IPS-18c (cell line): ENCODE data around the gene FCHSD2.

Experiments
- H3K4me3 ChIP-seq: 2 replicates; pipeline ENCODE4 v1.7.0; 2013; ENCODE audit warnings: low read depth, mild to moderate bottlenecking, low read length, moderate library complexity; ENCODE audit not compliant: insufficient read depth
- H3K9me3 ChIP-seq: one replicate; pipeline ENCODE4 v1.6.1; 2013; ENCODE audit warnings: mild to moderate bottlenecking, low read length, moderate library complexity; ENCODE audit not compliant: control insufficient read depth, insufficient read depth

Gene FCHSD2

DNA sequence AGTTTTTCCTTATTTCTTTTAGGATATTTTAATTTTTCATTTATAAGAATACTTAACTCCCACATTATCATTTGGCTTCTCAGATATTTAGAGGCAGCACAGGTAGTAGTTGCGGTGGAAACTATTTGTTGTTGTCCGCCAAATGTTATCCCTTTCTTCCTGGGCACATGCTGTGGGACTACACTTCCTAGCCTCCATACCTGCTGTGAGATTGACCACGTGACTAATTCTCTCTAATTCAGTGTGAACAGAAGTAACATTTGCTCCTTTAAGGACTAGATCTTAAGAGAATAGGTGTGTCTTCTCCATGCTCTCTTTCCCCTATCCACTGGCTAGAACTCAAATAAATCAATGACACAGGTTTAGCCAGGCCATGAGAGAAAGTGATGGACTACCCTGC is 191.4 kb downstream of the FCHSD2 start:
- Histone ChIP-seq H3K4me3 (no peak overlapping the region), H3K9me3 (no peaks in the 10 kb centered on the region)

DNA sequence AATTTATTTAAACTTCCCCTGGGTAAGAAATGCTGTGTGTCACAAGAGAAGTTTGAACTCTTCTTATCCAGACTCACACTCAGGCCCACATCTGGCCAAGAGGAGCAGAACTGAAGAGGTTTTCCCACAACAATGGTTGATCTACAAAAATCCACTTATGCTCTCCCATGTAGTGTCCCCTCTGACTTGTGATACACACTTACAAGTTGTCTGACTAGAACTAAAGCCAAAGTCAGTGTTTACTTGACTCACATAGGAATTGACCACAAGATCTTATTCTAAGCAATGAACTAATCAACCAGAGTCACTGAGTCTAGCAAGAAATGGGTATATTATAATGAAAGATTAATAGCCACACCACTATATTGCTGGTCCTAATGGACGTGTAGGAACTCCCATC is 194.9 kb downstream of the FCHSD2 start:
- Histone ChIP-seq H3K9me3 (no peaks in the 10 kb centered on the region), H3K4me3 (no peak overlapping the region)

DNA sequence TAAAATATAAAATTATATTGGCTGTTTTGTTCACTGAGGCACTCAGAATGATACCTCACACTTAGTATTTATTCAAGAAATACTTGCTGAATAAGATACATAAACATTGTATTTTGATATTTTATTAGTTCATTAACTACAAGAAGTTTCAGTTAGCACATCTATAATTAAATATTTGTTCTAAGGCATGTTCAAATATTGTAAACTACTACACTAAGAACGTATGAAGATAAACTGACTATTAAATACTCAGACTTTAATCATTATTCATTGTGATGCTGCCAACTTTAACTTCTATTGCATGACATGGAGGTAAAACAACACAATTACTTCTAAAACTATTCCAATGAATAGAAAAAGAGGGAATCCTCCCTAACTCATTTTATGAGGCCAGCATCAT is 198.5 kb downstream of the FCHSD2 start:
- Histone ChIP-seq H3K4me3 (no peak overlapping the region), H3K9me3 (no peaks in the 10 kb centered on the region)

DNA sequence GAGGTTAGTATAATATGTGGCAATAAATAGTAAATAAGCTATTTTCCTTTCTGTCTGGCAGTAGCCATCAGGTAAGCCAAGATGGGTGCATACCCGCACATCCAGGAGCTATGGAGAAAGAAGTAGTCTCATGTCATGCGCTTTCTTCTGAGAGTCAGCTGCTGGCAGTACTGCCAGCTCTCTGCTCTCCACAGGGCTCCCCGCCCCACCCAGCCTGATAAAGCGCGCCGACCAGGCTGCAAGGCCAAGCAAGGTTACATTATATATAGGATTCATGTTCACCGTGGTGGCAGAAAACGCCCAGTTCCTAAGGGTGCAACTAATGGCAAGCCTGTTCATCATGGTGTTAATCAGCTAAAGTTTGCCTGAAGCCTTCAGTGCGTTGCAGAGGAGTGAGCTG is 201.7 kb downstream of the FCHSD2 start:
- Histone ChIP-seq H3K9me3 (no peaks in the 10 kb centered on the region), H3K4me3 (no peak overlapping the region)

DNA sequence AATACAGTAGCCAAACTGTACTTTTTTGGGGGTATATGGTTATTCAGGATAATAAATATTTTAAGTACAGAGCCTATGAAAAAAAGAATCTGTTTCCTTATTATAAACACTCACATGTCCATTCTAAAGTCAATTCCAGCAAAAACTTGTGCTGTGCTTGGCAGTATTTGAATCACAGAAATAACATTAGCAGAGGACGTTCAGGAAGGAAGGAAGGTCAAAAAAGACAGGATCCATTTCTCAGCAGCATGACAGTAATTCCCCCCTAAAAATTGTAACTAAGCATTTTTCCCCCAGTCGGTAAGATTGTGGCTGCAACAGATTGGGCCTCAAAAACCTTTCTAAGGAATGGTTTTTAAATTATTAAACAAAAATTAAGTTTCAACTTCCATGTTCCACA is 203.1 kb downstream of the FCHSD2 start:
- Histone ChIP-seq H3K9me3 (no peaks in the 10 kb centered on the region), H3K4me3 (no peak overlapping the region)

DNA sequence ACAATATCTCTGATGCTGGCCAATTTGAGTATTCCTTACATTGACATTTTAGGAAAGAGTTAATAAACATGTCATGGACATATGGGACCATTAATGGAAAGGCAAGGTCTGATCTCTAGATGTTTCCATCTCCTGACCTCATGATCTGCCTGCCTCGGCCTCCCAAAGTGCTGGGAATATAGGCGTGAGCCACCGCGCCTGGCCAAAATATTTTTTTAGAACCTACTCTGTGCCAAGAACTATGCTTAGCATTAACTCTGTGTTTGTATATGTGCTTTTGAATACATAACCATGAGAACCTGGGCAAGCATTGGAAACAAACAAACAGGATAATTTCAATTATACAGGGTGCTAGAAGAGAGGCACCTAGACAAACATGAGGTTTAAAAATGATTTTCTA is 204.7 kb downstream of the FCHSD2 start:
- no peak overlapping the region for H3K4me3 ChIP-seq
- no peaks in the 10 kb centered on the region for H3K9me3 ChIP-seq

DNA sequence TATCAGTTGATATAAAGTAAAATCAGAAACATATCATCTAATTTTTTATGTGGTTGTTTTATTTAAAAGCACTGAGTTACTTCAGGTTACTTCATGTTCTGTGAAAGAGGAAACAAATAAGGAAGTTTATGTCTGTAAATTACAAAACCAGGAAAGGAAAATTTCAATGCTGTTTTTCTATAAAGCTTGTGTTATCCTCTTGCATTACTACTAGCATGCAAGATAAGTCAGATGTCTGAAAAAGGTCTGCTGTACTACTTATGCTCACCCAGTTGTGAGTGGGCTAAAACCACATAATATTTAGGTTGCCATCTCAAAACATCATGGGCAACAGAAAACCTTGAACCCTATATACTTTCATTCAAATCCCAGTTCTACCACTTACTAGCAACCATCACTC is 206.4 kb downstream of the FCHSD2 start:
- Histone ChIP-seq H3K4me3 (no peak overlapping the region), H3K9me3 (no peaks in the 10 kb centered on the region)

DNA sequence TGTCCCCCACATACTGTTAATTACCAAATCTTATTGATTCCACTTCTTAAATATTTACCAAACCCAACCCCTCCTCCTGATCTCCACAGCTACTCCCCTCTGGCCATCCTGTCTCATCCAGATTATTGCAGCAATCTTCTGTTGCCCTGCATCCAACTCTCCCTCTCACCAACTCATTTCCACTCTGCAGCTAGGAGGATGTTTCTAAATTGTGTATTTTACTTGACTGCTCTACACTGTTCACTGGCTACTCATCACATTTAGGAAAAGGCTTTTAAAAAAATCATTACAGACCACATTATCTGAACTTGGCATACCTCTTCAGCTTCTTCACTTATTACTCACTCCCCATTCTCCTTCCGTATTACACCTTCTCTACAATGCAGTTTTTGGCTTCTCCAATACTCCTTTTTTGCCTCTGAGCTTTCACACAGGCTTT is 210.0 kb downstream of the FCHSD2 start:
- peaks cover 2% of the 10 kb centered on the region for H3K9me3 ChIP-seq
- H3K4me3 ChIP-seq = no peak overlapping the region

DNA sequence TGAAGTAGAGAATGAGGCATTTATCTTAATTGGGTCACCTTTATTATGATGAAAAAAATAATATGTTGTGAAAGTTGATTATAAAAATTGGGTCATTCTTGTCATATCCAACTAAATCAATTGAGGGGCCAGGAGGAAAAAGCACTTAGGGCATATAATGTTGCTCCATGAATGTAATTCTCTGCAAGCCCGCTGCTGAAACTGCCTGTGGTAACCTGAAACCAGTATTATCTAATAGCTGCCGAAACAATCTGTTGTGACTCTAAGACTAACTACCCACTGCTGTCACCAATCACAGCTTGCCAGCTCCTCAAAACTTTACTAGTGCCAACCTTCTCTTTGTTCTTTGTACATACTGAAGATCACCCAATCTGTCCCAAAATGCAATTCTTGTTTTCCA is 212.1 kb downstream of the FCHSD2 start:
- Histone ChIP-seq H3K9me3 (peaks cover 2% of the 10 kb centered on the region), H3K4me3 (no peak overlapping the region)

DNA sequence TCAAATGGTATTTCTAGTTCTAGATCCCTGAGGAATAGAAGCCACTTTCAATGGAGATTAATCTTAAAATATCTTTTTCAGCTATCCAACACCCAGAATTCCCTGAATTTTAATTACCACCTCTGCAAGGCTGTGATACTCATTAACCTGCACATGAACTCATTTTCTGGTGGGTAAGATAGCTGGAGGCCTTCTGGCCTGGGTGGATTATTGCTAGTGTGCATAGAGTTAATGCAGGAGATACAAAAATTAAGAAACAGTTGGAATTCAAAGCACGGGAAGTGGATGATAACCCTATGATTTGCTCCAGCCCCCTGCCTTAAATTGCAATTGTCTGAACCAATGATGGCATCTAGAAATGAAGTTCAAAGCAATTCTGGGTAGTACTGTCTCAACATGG is 212.9 kb downstream of the FCHSD2 start:
- H3K9me3 ChIP-seq = peaks cover 2% of the 10 kb centered on the region
- no peak overlapping the region for H3K4me3 ChIP-seq

DNA sequence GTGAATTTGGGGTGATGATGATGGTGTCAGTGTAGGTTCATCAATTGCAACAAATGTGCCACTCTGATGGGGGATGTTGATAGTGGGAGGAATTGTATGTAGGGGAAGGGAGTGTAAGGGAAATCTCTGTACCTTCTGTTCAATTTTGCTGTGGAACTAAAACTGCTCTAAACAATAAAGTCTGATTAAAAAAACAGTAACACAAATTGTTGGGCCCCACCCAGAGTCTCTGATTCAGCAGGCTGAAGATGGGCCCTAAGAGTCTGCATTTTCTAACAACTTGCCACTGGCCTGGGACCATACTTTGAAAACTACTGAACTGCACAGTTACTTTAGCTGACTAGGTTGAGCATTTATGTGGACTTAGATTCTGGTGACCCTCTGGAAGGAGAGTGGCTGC is 214.7 kb downstream of the FCHSD2 start:
- H3K9me3 ChIP-seq = peaks cover 2% of the 10 kb centered on the region
- no peak overlapping the region for H3K4me3 ChIP-seq

DNA sequence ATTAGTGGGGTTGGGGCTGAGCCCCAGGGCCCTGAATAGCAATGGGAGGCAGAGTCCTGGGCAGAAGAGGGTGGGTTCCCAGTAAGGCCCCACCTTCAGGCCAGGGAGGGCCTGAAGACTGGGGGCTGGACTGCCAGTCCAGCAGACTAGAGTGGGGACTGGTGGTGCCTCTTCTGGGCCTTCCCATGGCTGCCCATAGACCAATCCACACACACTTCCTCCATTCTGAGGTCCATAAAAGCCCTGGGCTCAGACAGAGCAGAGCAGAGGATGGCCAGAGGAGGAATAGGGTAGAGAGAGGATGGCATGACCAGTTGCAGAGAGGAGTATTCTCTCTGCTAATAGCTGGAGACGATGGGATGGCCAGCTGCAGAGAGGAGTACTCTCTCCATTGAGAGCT is 216.0 kb downstream of the FCHSD2 start:
- peaks cover 2% of the 10 kb centered on the region for H3K9me3 ChIP-seq
- H3K4me3 ChIP-seq = no peak overlapping the region

DNA sequence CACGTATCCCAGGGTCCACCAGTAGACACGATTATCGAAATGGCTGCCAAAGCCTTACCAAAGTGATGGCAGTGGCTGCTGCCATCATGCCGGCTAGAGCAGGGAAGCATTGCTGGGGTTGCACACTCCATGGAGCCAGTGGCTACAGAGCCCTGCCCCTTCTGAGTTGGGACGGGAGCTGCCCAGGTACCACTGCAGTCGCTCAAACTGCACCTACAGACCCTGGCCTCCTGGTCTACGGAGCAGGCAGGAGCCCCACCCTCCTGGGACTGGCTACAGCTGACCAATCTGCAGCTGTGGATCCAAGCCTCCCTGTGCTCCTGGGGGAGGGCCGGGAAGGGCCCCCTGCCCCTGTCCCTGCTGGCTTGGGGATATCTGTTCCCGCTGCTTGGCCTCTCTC is 216.5 kb downstream of the FCHSD2 start:
- peaks cover 2% of the 10 kb centered on the region for H3K9me3 ChIP-seq
- H3K4me3 ChIP-seq = no peak overlapping the region

DNA sequence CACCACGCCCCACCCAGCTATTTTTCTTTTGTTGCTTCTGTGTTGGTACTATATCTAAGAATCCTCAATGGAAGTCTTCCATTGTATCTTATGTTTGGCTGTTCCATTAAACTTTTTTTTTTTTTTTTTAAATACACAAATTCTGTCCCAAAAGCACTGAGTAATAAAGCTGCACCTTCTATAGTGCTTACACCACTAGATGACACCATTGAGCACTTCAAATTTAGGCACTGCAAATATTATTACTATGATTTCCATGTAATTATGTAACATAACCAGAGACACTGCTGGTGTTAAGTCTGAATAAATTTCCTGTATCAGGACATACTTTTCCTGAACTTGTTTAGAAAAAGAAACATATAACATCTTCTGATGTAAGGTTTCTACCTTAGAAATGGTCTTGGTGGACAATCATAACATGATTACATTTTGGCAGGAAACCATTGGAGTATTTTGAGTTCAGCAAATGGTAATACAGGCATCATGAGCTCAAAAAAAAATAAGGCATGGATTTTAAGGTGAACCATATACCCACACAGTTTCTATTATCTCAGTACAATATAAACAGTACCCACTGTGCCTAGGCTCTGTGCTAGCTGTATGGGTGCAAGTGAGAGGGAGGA is 217.4 kb downstream of the FCHSD2 start:
- H3K4me3 ChIP-seq = no peak overlapping the region
- H3K9me3 ChIP-seq = no peaks in the 10 kb centered on the region

DNA sequence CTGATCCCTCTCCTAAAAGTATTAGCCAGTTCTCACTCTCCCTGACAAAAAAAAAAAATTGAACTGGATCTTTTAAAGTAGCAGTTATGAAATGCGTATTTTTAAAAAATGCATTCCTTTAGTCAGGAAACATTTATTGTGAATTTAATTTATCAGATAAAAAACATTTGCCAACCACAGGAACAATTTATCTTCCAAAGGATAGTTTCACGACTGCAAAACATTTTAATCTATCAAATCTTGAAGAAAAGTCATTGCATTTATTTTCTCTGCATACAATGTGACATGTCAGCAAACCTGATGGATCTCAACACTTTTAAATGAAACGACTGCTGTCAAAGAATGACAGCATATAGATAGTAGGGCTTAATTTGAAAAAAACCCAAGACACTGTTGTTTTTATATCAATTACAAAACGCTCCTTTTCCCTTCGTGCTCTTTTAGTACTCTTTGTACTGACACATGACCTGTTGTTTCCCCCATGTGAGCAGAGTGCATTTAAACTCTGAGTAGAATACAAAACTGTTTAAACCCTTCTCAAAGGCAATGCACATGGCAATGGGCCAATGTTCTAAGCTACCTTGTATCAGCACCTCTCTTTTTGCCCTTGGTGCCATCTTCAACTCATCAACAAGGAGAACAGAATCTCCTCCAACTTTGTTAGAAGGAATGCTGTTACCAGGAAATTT is 220.9 kb downstream of the FCHSD2 start:
- Histone ChIP-seq H3K4me3 (no peak overlapping the region), H3K9me3 (no peaks in the 10 kb centered on the region)

DNA sequence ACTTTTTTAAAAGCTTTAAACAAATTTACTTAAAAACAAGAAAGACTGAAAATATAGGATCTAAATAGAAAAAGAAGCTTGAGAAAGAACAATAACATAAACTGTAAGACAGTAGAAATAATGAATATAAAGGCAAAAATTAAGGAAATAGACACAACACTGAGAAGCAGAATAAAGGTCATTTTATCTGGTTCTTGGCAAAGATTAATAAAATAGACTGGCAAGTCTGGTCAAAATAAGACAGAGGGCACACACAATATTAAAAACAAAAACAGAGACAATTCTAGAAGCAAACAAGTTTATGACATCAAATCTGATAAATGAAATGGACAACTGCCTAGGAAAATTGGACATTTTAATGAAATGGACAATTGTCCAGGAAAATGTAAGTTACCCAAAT is 222.1 kb downstream of the FCHSD2 start:
- H3K9me3 ChIP-seq = no peaks in the 10 kb centered on the region
- no peak overlapping the region for H3K4me3 ChIP-seq

DNA sequence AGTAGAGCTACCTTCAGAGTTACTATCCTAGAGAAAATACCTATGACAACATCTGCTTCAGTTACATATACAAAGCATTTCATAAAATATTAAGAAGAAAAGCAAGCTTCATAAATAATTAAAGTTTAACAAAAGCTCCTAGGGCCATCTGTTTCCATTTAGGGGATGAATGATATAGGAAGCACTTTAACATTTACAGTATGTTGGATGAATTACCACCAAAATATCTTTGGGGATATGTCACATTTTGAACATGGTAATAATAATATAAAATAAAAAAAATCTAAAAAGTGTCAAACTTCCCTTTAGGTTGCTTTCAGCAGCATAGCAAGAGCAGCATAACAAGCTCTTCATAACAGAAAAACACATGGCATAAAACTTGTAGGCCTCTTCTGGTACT is 223.3 kb downstream of the FCHSD2 start:
- no peak overlapping the region for H3K4me3 ChIP-seq
- H3K9me3 ChIP-seq = no peaks in the 10 kb centered on the region

DNA sequence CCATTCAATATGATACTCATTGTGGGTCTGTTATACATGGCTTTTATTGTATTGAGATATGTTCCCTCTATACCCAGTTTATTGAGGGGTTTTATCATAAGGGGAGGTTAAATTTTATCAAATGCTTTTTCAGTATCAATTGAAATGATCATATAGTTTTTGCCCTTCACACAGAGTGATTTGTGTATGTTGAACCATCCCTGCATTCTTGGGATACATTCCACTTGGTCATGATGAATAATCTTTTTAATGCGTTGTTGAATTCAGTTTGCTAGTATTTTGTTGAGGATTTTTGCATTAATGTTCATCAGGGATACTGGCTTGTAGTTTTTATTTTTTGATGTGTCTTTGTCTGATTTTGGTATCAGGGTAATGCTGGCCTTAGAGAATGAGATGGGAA is 229.9 kb downstream of the FCHSD2 start:
- H3K4me3 ChIP-seq = no peak overlapping the region
- H3K9me3 ChIP-seq = peaks cover 2% of the 10 kb centered on the region
